G401 (cell line): ENCODE results near the gene TBC1D23. TPM values are rescaled to one million over a fixed set of nuclear protein-coding genes. Genes with fewer than 3 reads are reported as not detected.
A peak's percentile ranks its signal among the peaks of the same experiment; 100 is the strongest.
"Not testable (repeated sequence)": the region's sequence is repeated elsewhere in the genome, so short reads cannot be mapped to it uniquely, and the experiment has no call there.

Source experiments
- DNase-seq: peaks from one replicate; pipeline ENCODE4 v3.0.0-alpha.2; 2015; ENCODE audit warnings: low spot score
- in situ Hi-C: cut with HindIII; loops from 2 replicates; pipeline ENCODE4 v1.10.0; 2016; ENCODE audit warnings: low sequenced_read_pairs, mixed read lengths
- total RNA-seq: library from RNA; depleted of rRNA; stranded (reverse); fragments of >200 nt; shearing (Covaris generic); gene quantifications from 2 replicates; pipeline ENCODE4 v1.2.3, GENCODE V29; 2014

The TBC1D23 gene
- total RNA-seq, 1 experiment from 2014 or later = 28.4 TPM

GRCh38 chr3:100334488-100335351 is 73.9 kb downstream of the TBC1D23 start, which contains the start of gene NIT2:
NIT2 (plus strand) TSS chr3:100334757; CDS start chr3:100334792, 35 bp downstream.
- in situ Hi-C loops = loop anchor here (25.0 kb wide), 1 partner anchor 253 kb away; no protein-coding TSS in a partner anchor
- peak; percentile 87 for DNase-seq

- in situ Hi-C loops = loop anchor here (25.0 kb wide), 1 partner anchor 252 kb away; no protein-coding TSS in a partner anchor
- DNase-seq = peak; percentile 38
These were observed 74.6 kb downstream of the TBC1D23 start for GRCh38 chr3:100335434-100335833.

GRCh38 chr3:100336229-100336628 is 75.4 kb downstream of the TBC1D23 start:
- in situ Hi-C loops = loop anchor here (25.0 kb wide), 1 partner anchor 251 kb away; no protein-coding TSS in a partner anchor
- DNase-seq = not testable (repeated sequence)

- in situ Hi-C loops = loop anchor here (25.0 kb wide), 1 partner anchor 248 kb away; no protein-coding TSS in a partner anchor
- no peak for DNase-seq
These were observed 78.1 kb downstream of the TBC1D23 start for GRCh38 chr3:100338911-100339310.

GRCh38 chr3:100339786-100340185 is 79.0 kb downstream of the TBC1D23 start:
- in situ Hi-C loops = loop anchor here (25.0 kb wide), 1 partner anchor 248 kb away; no protein-coding TSS in a partner anchor
- DNase-seq = no peak

GRCh38 chr3:100340527-100340926 is 79.7 kb downstream of the TBC1D23 start:
- DNase-seq = no peak
- in situ Hi-C loops = loop anchor here (25.0 kb wide), 1 partner anchor 247 kb away; no protein-coding TSS in a partner anchor

- in situ Hi-C loops = loop anchor here (25.0 kb wide), 1 partner anchor 239 kb away; no protein-coding TSS in a partner anchor
- DNase-seq = no peak
These were observed 87.9 kb downstream of the TBC1D23 start for GRCh38 chr3:100348727-100349126.

GRCh38 chr3:100351770-100352169 is 91.0 kb downstream of the TBC1D23 start:
- in situ Hi-C loops, DNase-seq: not testable (repeated sequence)

- DNase-seq = no peak
- in situ Hi-C loops = no loop called here
These were observed 91.8 kb downstream of the TBC1D23 start for GRCh38 chr3:100352296-100353231.

- no peak for DNase-seq
- in situ Hi-C loops = no loop called here
These were observed 94.1 kb downstream of the TBC1D23 start for GRCh38 chr3:100354850-100355249.

GRCh38 chr3:100358413-100358812 is 97.6 kb downstream of the TBC1D23 start:
- in situ Hi-C loops = no loop called here
- no peak for DNase-seq

- DNase-seq = no peak
- in situ Hi-C loops = no loop called here
These were observed 98.2 kb downstream of the TBC1D23 start for GRCh38 chr3:100359035-100359434.

- no peak for DNase-seq
- in situ Hi-C loops = no loop called here
These were observed 100.1 kb downstream of the TBC1D23 start for GRCh38 chr3:100360757-100361496.

- in situ Hi-C loops = no loop called here
- no peak for DNase-seq
These were observed 101.1 kb downstream of the TBC1D23 start for GRCh38 chr3:100361897-100362296.

- no peak for DNase-seq
- in situ Hi-C loops = no loop called here
These were observed 103.6 kb downstream of the TBC1D23 start for GRCh38 chr3:100364421-100364820.

GRCh38 chr3:100366424-100366823 is 105.6 kb downstream of the TBC1D23 start:
- in situ Hi-C loops = no loop called here
- DNase-seq = no peak

GRCh38 chr3:100368441-100368840 is 107.6 kb downstream of the TBC1D23 start:
- no peak for DNase-seq
- in situ Hi-C loops = no loop called here

GRCh38 chr3:100370756-100371155 is 110.0 kb downstream of the TBC1D23 start:
- in situ Hi-C loops = no loop called here
- DNase-seq = no peak

- no peak for DNase-seq
- in situ Hi-C loops = no loop called here
These were observed 113.7 kb downstream of the TBC1D23 start for GRCh38 chr3:100374521-100374920.
